PC-9 (cell line): ENCODE measurements around the gene OSTN.
"Not testable (repeated sequence)": the region's sequence is repeated elsewhere in the genome, so short reads cannot be mapped to it uniquely, and the experiment has no call there.

Experiments
- CTCF ChIP-seq: fragments of 200-600 bp; sonication (generic); conservative IDR thresholded peaks from 2 replicates; pipeline ENCODE4 v1.6.1; 2017; ENCODE audit warnings: mixed run types, antibody characterized with exemption, mild to moderate bottlenecking, moderate library complexity
- EZH2 ChIP-seq: fragments of 200-600 bp; sonication (generic); IDR thresholded peaks from 2 replicates; pipeline ENCODE4 v1.8.0; 2017; ENCODE audit warnings: antibody characterized with exemption, low read depth

GRCh38 chr3:191192270-191192669 is 6.8 kb upstream of the OSTN start:
- TF ChIP-seq CTCF, EZH2: not testable (repeated sequence)
